Sigmoid colon (tissue), 4 donors: Measurements from ENCODE around the gene ANO2.

Experiments used
- EP300 ChIP-seq, 4 donors: sonication (generic); formaldehyde crosslinking; IDR thresholded peaks; one replicate each; pipeline ENCODE4 v1.6.1; 2017; ENCODE audit warnings: antibody characterized with exemption in 4 of 4
- POLR2A ChIP-seq, 2 donors: fragments of 450-650 bp; IDR thresholded peaks; one replicate each; pipeline ENCODE4 v1.6.1; 2016; ENCODE audit warnings: antibody characterized with exemption in 2 of 2, mild to moderate bottlenecking in 2 of 2, moderate library complexity in 2 of 2
- POLR2AphosphoS5 ChIP-seq, 4 donors: sonication (generic); formaldehyde crosslinking; IDR thresholded peaks; one replicate each; pipeline ENCODE4 v1.6.1; 2017; ENCODE audit warnings: antibody characterized with exemption in 4 of 4
- TF ChIP-seq, protein P1 (sequence below), 4 experiments: fragments of 450-650 bp in 3 of 4; fragments of 200-600 bp in 1 of 4; IDR thresholded peaks; one replicate each; pipeline ENCODE4 v1.5.1; 2016 to 2019; ENCODE audit warnings: antibody characterized with exemption in 4 of 4, mild to moderate bottlenecking in 3 of 4, moderate library complexity in 2 of 4

DNA sequence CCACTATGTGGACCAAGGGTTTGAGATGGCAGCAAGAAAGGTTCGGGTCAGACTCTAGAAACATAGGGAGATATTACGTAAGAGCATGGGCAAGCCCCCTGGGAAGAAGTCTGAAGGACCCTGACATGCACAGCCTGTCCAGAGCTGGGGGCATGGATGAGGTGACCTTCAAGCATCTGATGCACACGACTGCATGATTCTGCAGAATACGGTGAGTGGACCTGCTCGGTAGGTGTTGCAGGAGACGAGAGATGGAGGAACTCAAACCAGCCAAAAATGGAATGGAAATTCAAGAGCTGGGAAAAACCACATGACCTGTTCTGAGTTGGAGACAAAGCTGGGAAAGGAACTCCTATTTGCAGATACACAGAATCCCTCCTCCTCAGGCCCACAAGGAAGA lies 43.6 kb downstream of the ANO2 start:
- TF ChIP-seq, protein P1, sequence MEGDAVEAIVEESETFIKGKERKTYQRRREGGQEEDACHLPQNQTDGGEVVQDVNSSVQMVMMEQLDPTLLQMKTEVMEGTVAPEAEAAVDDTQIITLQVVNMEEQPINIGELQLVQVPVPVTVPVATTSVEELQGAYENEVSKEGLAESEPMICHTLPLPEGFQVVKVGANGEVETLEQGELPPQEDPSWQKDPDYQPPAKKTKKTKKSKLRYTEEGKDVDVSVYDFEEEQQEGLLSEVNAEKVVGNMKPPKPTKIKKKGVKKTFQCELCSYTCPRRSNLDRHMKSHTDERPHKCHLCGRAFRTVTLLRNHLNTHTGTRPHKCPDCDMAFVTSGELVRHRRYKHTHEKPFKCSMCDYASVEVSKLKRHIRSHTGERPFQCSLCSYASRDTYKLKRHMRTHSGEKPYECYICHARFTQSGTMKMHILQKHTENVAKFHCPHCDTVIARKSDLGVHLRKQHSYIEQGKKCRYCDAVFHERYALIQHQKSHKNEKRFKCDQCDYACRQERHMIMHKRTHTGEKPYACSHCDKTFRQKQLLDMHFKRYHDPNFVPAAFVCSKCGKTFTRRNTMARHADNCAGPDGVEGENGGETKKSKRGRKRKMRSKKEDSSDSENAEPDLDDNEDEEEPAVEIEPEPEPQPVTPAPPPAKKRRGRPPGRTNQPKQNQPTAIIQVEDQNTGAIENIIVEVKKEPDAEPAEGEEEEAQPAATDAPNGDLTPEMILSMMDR (IDR thresholded peaks at IDR 0.05) = no peak
- TF ChIP-seq POLR2AphosphoS5 (IDR thresholded peaks at IDR 0.05) (no peak), POLR2A (IDR thresholded peaks at IDR 0.05) (no peak), EP300 (IDR thresholded peaks at IDR 0.05) (no peak)
